Thoracic aorta (tissue), 2 donors: ENCODE results near the gene PRICKLE1. TPM values are rescaled to one million over a fixed set of nuclear protein-coding genes. Genes with fewer than 3 reads are reported as not detected.

Source experiments
- ATAC-seq: fragments of 150-250 bp; one replicate; pipeline ENCODE4 v1.8.0; 2017; ENCODE audit warnings: low read depth; ENCODE audit not compliant: insufficient number of reproducible peaks, low FRiP score
- DNase-seq: peaks from one replicate; pipeline ENCODE4 v3.0.0-alpha.2; 2020; ENCODE audit warnings: low spot score
- H3K27ac ChIP-seq, 2 donors: fragments of 200-600 bp; sonication (generic); 1 replicate in 1 of 2; 2 replicates in 1 of 2; pipeline ENCODE4 v1.5.1; 2016; ENCODE audit warnings: mild to moderate bottlenecking in 2 of 2, moderate library complexity in 2 of 2
- H3K27me3 ChIP-seq: fragments of 200-600 bp; sonication (generic); replicated peaks from 2 replicates; pipeline ENCODE4 v1.6.0; 2016; ENCODE audit warnings: mild to moderate bottlenecking; ENCODE audit not compliant: insufficient read depth
- H3K36me3 ChIP-seq: fragments of 200-600 bp; sonication (generic); one replicate; pipeline ENCODE4 v1.5.1; 2016
- H3K4me1 ChIP-seq, 2 donors: fragments of 200-600 bp; sonication (generic); 1 replicate in 1 of 2; 2 replicates in 1 of 2; pipeline versions ENCODE4 v1.5.1 to v1.6.0; 2016; ENCODE audit warnings: low read depth in 2 of 2, mild to moderate bottlenecking in 1 of 2; ENCODE audit not compliant: control insufficient read depth in 1 of 2
- H3K4me3 ChIP-seq: fragments of 200-600 bp; sonication (generic); 2 replicates; pipeline ENCODE4 v1.5.1; 2016; ENCODE audit warnings: mild to moderate bottlenecking
- H3K9me3 ChIP-seq: fragments of 200-600 bp; sonication (generic); 2 replicates; pipeline ENCODE4 v1.5.1; 2016
- total RNA-seq, 2 donors: library from RNA; depleted of rRNA; stranded (reverse); fragments of >200 nt; gene quantifications; one replicate each; pipeline versions ENCODE4 v1.1.0 to v1.2.3, GENCODE V29; 2016
- TF ChIP-seq, protein P1 (sequence below): fragments of 200-600 bp; sonication (generic); IDR thresholded peaks from one replicate; pipeline ENCODE4 v1.5.1; 2019; ENCODE audit warnings: antibody characterized with exemption

The PRICKLE1 gene
- total RNA-seq, 2 donors from 2014 or later: 3.9 to 11.5 TPM

DNA sequence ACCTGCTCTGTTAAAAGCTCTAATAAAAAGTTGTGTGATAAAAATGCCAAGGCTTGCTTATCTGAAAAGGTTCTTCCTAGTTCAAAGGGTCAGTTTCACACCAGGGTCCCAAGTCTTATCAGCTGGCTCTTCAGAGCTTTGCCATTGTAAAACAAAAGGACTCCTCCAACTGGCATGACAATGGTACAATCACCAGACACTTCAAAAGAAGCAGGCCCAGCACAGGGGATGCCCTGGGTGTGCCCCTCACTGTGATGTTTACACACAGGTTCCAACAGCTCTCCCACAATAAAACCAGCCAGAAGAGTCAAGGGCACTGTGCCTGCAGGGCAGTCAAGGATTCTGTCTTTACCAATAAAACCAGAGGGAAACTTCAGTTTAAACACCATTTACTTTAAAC, 78.7 kb downstream of the PRICKLE1 start:
- no peak for DNase-seq
- Histone ChIP-seq H3K36me3 (no peaks in the 10 kb centered on the region), H3K4me1 (peaks cover 8 to 10% of the 10 kb centered on the region in 2 donors), H3K27ac (no peak overlapping the region), H3K4me3 (no peak overlapping the region), H3K27me3 (no peaks in the 10 kb centered on the region), H3K9me3 (no peaks in the 10 kb centered on the region)
- no peak for ATAC-seq
- TF ChIP-seq, protein P1, sequence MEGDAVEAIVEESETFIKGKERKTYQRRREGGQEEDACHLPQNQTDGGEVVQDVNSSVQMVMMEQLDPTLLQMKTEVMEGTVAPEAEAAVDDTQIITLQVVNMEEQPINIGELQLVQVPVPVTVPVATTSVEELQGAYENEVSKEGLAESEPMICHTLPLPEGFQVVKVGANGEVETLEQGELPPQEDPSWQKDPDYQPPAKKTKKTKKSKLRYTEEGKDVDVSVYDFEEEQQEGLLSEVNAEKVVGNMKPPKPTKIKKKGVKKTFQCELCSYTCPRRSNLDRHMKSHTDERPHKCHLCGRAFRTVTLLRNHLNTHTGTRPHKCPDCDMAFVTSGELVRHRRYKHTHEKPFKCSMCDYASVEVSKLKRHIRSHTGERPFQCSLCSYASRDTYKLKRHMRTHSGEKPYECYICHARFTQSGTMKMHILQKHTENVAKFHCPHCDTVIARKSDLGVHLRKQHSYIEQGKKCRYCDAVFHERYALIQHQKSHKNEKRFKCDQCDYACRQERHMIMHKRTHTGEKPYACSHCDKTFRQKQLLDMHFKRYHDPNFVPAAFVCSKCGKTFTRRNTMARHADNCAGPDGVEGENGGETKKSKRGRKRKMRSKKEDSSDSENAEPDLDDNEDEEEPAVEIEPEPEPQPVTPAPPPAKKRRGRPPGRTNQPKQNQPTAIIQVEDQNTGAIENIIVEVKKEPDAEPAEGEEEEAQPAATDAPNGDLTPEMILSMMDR: no peak

DNA sequence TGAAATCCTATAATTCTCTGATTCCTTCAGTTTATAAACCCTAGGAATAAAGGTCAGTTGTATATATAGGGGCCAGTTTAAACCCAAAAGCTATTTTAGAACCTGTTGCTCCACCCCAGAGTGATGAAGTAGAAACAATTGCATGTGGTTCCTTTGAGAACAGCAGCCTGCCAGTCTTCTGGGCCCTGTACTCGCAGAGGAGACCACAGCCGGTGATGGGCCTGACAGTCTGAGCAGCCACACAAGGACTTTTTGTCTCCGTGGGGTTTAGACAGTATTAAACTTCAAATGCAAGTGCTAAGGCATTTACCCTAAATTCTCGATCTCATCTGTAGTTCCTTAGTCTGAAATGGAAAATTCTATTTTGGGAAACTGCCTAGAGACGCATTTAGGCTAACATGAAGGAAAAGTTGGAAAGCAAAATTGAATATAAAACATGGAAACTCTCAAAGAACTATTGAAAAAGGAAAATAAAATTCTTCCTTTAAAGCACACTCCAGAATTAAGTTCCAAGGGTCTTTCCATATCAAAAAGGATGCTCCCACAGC, 80.6 kb downstream of the PRICKLE1 start:
- no peaks in the 10 kb centered on the region for H3K36me3 ChIP-seq
- ATAC-seq: no peak
- H3K27me3 ChIP-seq: no peaks in the 10 kb centered on the region
- peak overlapping the region; percentile 44 for H3K4me3 ChIP-seq
- H3K27ac ChIP-seq: peak overlapping the region in 1 of 2 donors; percentile 53
- DNase-seq: no peak
- TF ChIP-seq, protein P1: no peak
- H3K9me3 ChIP-seq: no peaks in the 10 kb centered on the region
- peaks cover 8 to 10% of the 10 kb centered on the region in 2 donors for H3K4me1 ChIP-seq

DNA sequence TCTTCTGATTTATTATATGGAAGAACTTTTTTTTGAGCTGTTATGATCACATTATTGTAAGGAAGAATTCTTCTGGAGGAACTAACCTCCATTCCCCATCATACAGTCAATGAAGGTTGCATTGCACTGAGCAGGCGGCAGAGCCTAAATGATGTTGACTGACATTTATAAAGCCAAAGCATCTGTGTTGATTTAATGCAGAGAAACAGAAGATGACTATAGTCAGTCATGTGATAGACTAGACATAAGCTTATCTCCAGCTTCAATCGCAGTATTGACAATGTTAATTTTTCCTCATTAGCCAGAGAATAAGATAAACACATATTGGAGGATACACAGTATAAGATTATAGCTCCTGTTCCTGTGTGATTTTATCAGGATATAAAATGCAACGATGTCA, 82.0 kb downstream of the PRICKLE1 start:
- Histone ChIP-seq H3K9me3 (no peaks in the 10 kb centered on the region), H3K36me3 (no peaks in the 10 kb centered on the region), H3K27me3 (no peaks in the 10 kb centered on the region), H3K4me3 (no peak overlapping the region), H3K27ac (no peak overlapping the region), H3K4me1 (peaks cover 8 to 10% of the 10 kb centered on the region in 2 donors)
- DNase-seq: no peak
- TF ChIP-seq, protein P1: no peak
- ATAC-seq: no peak

DNA sequence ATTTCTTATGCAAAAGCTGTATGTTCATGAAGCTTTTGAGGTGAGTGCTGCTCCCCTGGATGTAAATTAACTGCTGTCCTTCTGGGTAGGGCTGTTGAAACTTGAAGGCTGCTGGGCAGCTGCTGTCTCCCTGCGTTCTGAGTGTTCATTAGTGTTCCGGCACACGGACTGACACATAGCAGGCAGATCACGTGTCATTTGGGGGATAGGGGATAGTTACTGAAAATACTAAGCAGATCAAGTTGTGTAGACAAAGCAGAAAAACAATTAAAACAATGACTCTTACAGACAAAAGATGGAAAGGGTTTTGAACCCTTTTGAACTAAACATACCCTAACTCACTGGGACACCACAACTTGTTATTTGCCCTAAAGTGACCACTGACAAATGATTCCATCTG, 82.5 kb downstream of the PRICKLE1 start:
- TF ChIP-seq, protein P1: no peak
- Histone ChIP-seq H3K9me3 (no peaks in the 10 kb centered on the region), H3K4me1 (peaks cover 8 to 10% of the 10 kb centered on the region in 2 donors), H3K27me3 (no peaks in the 10 kb centered on the region), H3K36me3 (no peaks in the 10 kb centered on the region), H3K4me3 (no peak overlapping the region), H3K27ac (no peak overlapping the region)
- DNase-seq: no peak
- no peak for ATAC-seq

DNA sequence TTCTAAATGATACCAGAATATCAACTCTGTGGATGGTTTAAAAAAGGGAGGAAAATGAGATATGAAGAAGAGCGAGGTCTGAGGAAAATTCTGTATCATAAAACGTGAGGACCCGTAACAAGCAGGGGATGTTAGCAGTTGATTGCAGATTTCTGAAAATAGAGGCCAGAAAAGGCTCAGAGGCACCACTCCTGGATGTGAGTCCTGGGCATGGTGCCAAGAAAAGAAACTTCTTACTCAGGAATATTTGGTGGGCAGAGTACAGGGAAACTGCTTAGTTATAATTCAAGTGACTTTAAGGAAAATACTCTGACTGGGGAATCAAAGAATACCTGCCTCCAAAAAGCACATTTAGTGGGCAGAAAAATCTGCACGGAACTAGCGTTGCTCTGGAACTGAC, 85.5 kb downstream of the PRICKLE1 start:
- Histone ChIP-seq H3K4me1 (peaks cover 5 to 6% of the 10 kb centered on the region in 2 donors), H3K9me3 (no peaks in the 10 kb centered on the region), H3K36me3 (no peaks in the 10 kb centered on the region), H3K27me3 (no peaks in the 10 kb centered on the region), H3K27ac (no peak overlapping the region), H3K4me3 (no peak overlapping the region)
- TF ChIP-seq, protein P1: no peak
- DNase-seq (no peak), ATAC-seq (no peak)
